ENCODE measurements around the gene SARNP. TPM values are rescaled to one million over a fixed set of nuclear protein-coding genes. Genes with fewer than 3 reads are reported as not detected.
A peak's percentile ranks its signal among the peaks of the same experiment; 100 is the strongest.

The SARNP gene
- total RNA-seq, 1 donor, result 53.6 TPM

GRCh38 chr12:55755246-55755645, 62.3 kb downstream of the SARNP start:
- Histone ChIP-seq H3K4me1 (ENCODE audit: insufficient read depth, low read length) (no peaks in the 10 kb centered on the region), H2AFZ (ENCODE audit: low read length) (no peak overlapping the region), H4K20me1 (ENCODE audit: insufficient read depth, low read length) (peaks cover 3% of the 10 kb centered on the region), H3K27ac (ENCODE audit: low read depth, low read length) (no peak overlapping the region), H3K4me3 (ENCODE audit: insufficient read depth, low read length) (no peak overlapping the region), H3K79me2 (ENCODE audit: insufficient read depth, low read length) (no peaks in the 10 kb centered on the region), H3K27me3 (ENCODE audit: insufficient read depth, low read length) (no peaks in the 10 kb centered on the region), H3K36me3 (ENCODE audit: insufficient read depth, low read length) (peaks cover 77% of the 10 kb centered on the region), H3K9me3 (ENCODE audit: low read depth, low read length) (no peaks in the 10 kb centered on the region), H3K4me2 (ENCODE audit: insufficient read depth, low read length) (no peak overlapping the region)
- DNase-seq (ENCODE audit: insufficient read length, low spot score, missing footprints), result no peak
- TF ChIP-seq, protein P1, sequence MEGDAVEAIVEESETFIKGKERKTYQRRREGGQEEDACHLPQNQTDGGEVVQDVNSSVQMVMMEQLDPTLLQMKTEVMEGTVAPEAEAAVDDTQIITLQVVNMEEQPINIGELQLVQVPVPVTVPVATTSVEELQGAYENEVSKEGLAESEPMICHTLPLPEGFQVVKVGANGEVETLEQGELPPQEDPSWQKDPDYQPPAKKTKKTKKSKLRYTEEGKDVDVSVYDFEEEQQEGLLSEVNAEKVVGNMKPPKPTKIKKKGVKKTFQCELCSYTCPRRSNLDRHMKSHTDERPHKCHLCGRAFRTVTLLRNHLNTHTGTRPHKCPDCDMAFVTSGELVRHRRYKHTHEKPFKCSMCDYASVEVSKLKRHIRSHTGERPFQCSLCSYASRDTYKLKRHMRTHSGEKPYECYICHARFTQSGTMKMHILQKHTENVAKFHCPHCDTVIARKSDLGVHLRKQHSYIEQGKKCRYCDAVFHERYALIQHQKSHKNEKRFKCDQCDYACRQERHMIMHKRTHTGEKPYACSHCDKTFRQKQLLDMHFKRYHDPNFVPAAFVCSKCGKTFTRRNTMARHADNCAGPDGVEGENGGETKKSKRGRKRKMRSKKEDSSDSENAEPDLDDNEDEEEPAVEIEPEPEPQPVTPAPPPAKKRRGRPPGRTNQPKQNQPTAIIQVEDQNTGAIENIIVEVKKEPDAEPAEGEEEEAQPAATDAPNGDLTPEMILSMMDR (IDR thresholded peaks at IDR 0.05; ENCODE audit: extremely low read depth, low read depth, low read length), result no peak

- TF ChIP-seq, protein P1 (IDR thresholded peaks at IDR 0.05; ENCODE audit: extremely low read depth, low read depth, low read length), result no peak
- Histone ChIP-seq H2AFZ (ENCODE audit: low read length) (no peak overlapping the region), H3K9me3 (ENCODE audit: low read depth, low read length) (no peaks in the 10 kb centered on the region), H3K27ac (ENCODE audit: low read depth, low read length) (no peak overlapping the region), H3K4me1 (ENCODE audit: insufficient read depth, low read length) (peaks cover 15% of the 10 kb centered on the region), H3K4me3 (ENCODE audit: insufficient read depth, low read length) (no peak overlapping the region), H3K36me3 (ENCODE audit: insufficient read depth, low read length) (peaks cover 28% of the 10 kb centered on the region), H3K4me2 (ENCODE audit: insufficient read depth, low read length) (no peak overlapping the region), H3K79me2 (ENCODE audit: insufficient read depth, low read length) (no peaks in the 10 kb centered on the region), H4K20me1 (ENCODE audit: insufficient read depth, low read length) (peaks cover 9% of the 10 kb centered on the region), H3K27me3 (ENCODE audit: insufficient read depth, low read length) (no peaks in the 10 kb centered on the region)
- DNase-seq (ENCODE audit: insufficient read length, low spot score, missing footprints), result no peak
These were observed 69.1 kb downstream of the SARNP start for GRCh38 chr12:55748230-55748993.

DNA sequence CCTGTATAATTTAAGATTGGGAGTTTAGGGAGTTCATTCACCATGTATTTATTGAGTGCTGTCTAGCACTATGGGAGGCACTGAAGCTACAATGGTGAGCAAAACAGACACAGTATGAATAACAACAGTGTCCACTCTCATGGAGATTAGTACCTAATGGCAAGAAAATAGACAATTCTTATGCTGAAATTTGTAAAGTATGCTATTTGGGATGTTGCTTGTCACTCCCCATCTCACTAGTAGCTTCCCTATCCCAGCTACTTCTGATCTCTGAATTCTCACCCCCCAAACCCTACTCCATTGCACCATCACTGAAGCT, 70.7 kb downstream of the SARNP start:
- H4K20me1 ChIP-seq (ENCODE audit: insufficient read depth, low read length), result peaks cover 9% of the 10 kb centered on the region
- no peaks in the 10 kb centered on the region for H3K9me3 ChIP-seq (ENCODE audit: low read depth, low read length)
- no peaks in the 10 kb centered on the region for H3K27me3 ChIP-seq (ENCODE audit: insufficient read depth, low read length)
- TF ChIP-seq, protein P1 (IDR thresholded peaks at IDR 0.05; ENCODE audit: extremely low read depth, low read depth, low read length), result no peak
- no peaks in the 10 kb centered on the region for H3K79me2 ChIP-seq (ENCODE audit: insufficient read depth, low read length)
- no peak overlapping the region for H3K4me2 ChIP-seq (ENCODE audit: insufficient read depth, low read length)
- peaks cover 18% of the 10 kb centered on the region for H3K4me1 ChIP-seq (ENCODE audit: insufficient read depth, low read length)
- H3K27ac ChIP-seq (ENCODE audit: low read depth, low read length), result no peak overlapping the region
- no peak overlapping the region for H2AFZ ChIP-seq (ENCODE audit: low read length)
- peaks cover 14% of the 10 kb centered on the region for H3K36me3 ChIP-seq (ENCODE audit: insufficient read depth, low read length)
- DNase-seq (ENCODE audit: insufficient read length, low spot score, missing footprints), result no peak
- H3K4me3 ChIP-seq (ENCODE audit: insufficient read depth, low read length), result no peak overlapping the region

- Histone ChIP-seq H3K36me3 (ENCODE audit: insufficient read depth, low read length) (peaks cover 9% of the 10 kb centered on the region), H3K27ac (ENCODE audit: low read depth, low read length) (no peak overlapping the region), H3K4me1 (ENCODE audit: insufficient read depth, low read length) (peaks cover 18% of the 10 kb centered on the region), H3K4me2 (ENCODE audit: insufficient read depth, low read length) (no peak overlapping the region), H3K27me3 (ENCODE audit: insufficient read depth, low read length) (no peaks in the 10 kb centered on the region), H2AFZ (ENCODE audit: low read length) (no peak overlapping the region), H3K9me3 (ENCODE audit: low read depth, low read length) (no peaks in the 10 kb centered on the region), H4K20me1 (ENCODE audit: insufficient read depth, low read length) (peaks cover 9% of the 10 kb centered on the region), H3K79me2 (ENCODE audit: insufficient read depth, low read length) (no peaks in the 10 kb centered on the region), H3K4me3 (ENCODE audit: insufficient read depth, low read length) (no peak overlapping the region)
- DNase-seq (ENCODE audit: insufficient read length, low spot score, missing footprints), result peak; percentile 87
- TF ChIP-seq, protein P1 (IDR thresholded peaks at IDR 0.05; ENCODE audit: extremely low read depth, low read depth, low read length), result no peak
These were observed 71.2 kb downstream of the SARNP start for GRCh38 chr12:55746174-55746912.
